ENCODE results near the gene HBG1. TPM values are rescaled to one million over a fixed set of nuclear protein-coding genes. Genes with fewer than 3 reads are reported as not detected.

Gene HBG1
- total and polyA plus RNA-seq, 2 of the 8 experiments (the other 6 are each of a cell fraction or from before 2014, with no cell fraction given), result 0.26 TPM; not detected in 1

- TF ChIP-seq CHD7 (IDR thresholded peaks at IDR 0.05; ENCODE audit: insufficient replicate concordance, low read length), result no peak
Measured at GRCh38 chr11:5230266-5230665, 19.4 kb downstream of the HBG1 start (continued).

All from H1 (cell line).